ENCODE measurements around the gene ADGRD1.

GRCh38 chr12:130953771-130954543, at the start of gene ADGRD1:
- TF ChIP-seq RAD21 (IDR thresholded peaks at IDR 0.05 in 1 of 2, conservative IDR thresholded peaks at IDR 0.05 in 1 of 2; ENCODE audit: low read depth in 2 of 2, low read length in 2 of 2) (no peak), EZH2 (IDR thresholded peaks at IDR 0.05; ENCODE audit: low read depth, low read length, severe bottlenecking) (no peak), CTCF (IDR thresholded peaks at IDR 0.05; ENCODE audit: control extremely low read depth in 1 of 3, insufficient read depth in 1 of 3, low read depth in 1 of 3, low read length in 3 of 3) (no peak), ZNF274 (IDR thresholded peaks at IDR 0.05; ENCODE audit: borderline replicate concordance, extremely low read depth, low read length) (no peak)

All from H1 (cell line).